HepG2 (cell line): ENCODE measurements around the gene CPEB3. TPM values are rescaled to one million over a fixed set of nuclear protein-coding genes. Genes with fewer than 3 reads are reported as not detected.

Experiments used
- CBX2 ChIP-seq, 2 experiments: fragments of 200-600 bp in 1 of 2; sonication (generic); formaldehyde crosslinking in 1 of 2; IDR thresholded peaks; 2 replicates each; pipeline versions ENCODE4 v1.7.0 to v1.8.1; 2018 to 2022; ENCODE audit warnings: low read depth in 2 of 2, low read length in 1 of 2, mild to moderate bottlenecking in 1 of 2, missing genetic modification reagents in 1 of 2
- CC2D1A ChIP-seq: sonication (generic); formaldehyde crosslinking; IDR thresholded peaks from 2 replicates; pipeline ENCODE4 v1.8.1; 2023; ENCODE audit warnings: mild to moderate bottlenecking, missing genetic modification reagents
- FOXP1 ChIP-seq, 2 experiments: fragments of 450-650 bp in 1 of 2; IDR thresholded peaks; 2 replicates each; pipeline ENCODE4 v1.6.1; 2017 to 2018; ENCODE audit warnings: antibody characterized with exemption in 1 of 2
- HHEX ChIP-seq: IDR thresholded peaks from 2 replicates; pipeline ENCODE4 v1.6.1; 2016; ENCODE audit warnings: control low read depth
- KDM6A ChIP-seq: IDR thresholded peaks from 2 replicates; pipeline ENCODE4 v1.6.1; 2016; ENCODE audit warnings: low read depth
- PAX8 ChIP-seq: sonication (generic); formaldehyde crosslinking; IDR thresholded peaks from 2 replicates; pipeline ENCODE4 v1.8.0; 2022; ENCODE audit warnings: mild to moderate bottlenecking, missing genetic modification reagents, borderline replicate concordance
- TBX3 ChIP-seq: fragments of 450-650 bp; IDR thresholded peaks from 2 replicates; pipeline ENCODE4 v1.6.1; 2017; ENCODE audit warnings: antibody characterized with exemption, mild to moderate bottlenecking, inconsistent platforms, borderline replicate concordance
- ZBTB1 ChIP-seq: sonication (generic); formaldehyde crosslinking; IDR thresholded peaks from 2 replicates; pipeline ENCODE4 v1.4.0; 2020; ENCODE audit warnings: missing genetic modification reagents, borderline replicate concordance
- ZBTB38 ChIP-seq: sonication (generic); formaldehyde crosslinking; IDR thresholded peaks from 2 replicates; pipeline ENCODE4 v1.5.1; 2020; ENCODE audit warnings: mild to moderate bottlenecking, missing genetic modification reagents
- ZIK1 ChIP-seq: sonication (generic); formaldehyde crosslinking; IDR thresholded peaks from 2 replicates; pipeline ENCODE4 v1.5.0; 2020; ENCODE audit warnings: mild to moderate bottlenecking, low read depth, missing genetic modification reagents, borderline replicate concordance
- ZKSCAN8 ChIP-seq: IDR thresholded peaks from 2 replicates; pipeline ENCODE4 v1.6.1; 2016; ENCODE audit warnings: borderline replicate concordance, missing genetic modification reagents, missing compliant biosample characterization
- ZNF382 ChIP-seq: sonication (generic); formaldehyde crosslinking; IDR thresholded peaks from 2 replicates; pipeline ENCODE4 v1.5.0; 2020; ENCODE audit warnings: missing genetic modification reagents, mild to moderate bottlenecking, borderline replicate concordance
- ZNF558 ChIP-seq: sonication (generic); formaldehyde crosslinking; IDR thresholded peaks from 2 replicates; pipeline ENCODE4 v1.9.0; 2022; ENCODE audit warnings: mild to moderate bottlenecking, missing genetic modification reagents, borderline replicate concordance
- ZNF589 ChIP-seq: sonication (generic); formaldehyde crosslinking; conservative IDR thresholded peaks from 2 replicates; pipeline ENCODE4 v1.8.0; 2022; ENCODE audit warnings: mild to moderate bottlenecking, moderate library complexity, missing genetic modification reagents
- ZNF644 ChIP-seq: IDR thresholded peaks from 2 replicates; pipeline ENCODE4 v1.6.1; 2016; ENCODE audit warnings: low read depth
- ZNF766 ChIP-seq: sonication (generic); formaldehyde crosslinking; IDR thresholded peaks from 2 replicates; pipeline ENCODE4 v1.5.0; 2020; ENCODE audit warnings: missing genetic modification reagents, borderline replicate concordance
- polyA plus RNA-seq, 8 experiments: library from polyadenylated mRNA; depleted of rRNA in 3 of 8; stranded (reverse) in 7 of 8; unstranded in 1 of 8; fragments of >200 nt; fragmentation: Illumina TruSeq in 4 of 8; extraction: Trizol in 4 of 8; gene quantifications; 2 replicates each; pipeline versions ENCODE4 v1.2.1 to v1.2.3, GENCODE V29; 2011 to 2016; ENCODE audit warnings: low read depth in 4 of 8, missing spikeins in 1 of 8, mixed read lengths in 1 of 8; ENCODE audit not compliant: insufficient read depth in 1 of 8
- total RNA-seq, 5 experiments: library from RNA; depleted of rRNA; stranded (reverse); fragments of >200 nt; fragmentation: Illumina TruSeq; extraction: Trizol; gene quantifications; 2 replicates each; pipeline ENCODE4 v1.2.3, GENCODE V29; 2016; ENCODE audit warnings: low read depth in 1 of 5
- TF ChIP-seq, protein P1 (sequence below): sonication (generic); formaldehyde crosslinking; IDR thresholded peaks from 2 replicates; pipeline ENCODE4 v1.4.0; 2020; ENCODE audit warnings: mild to moderate bottlenecking, low read depth, missing genetic modification reagents
- TF ChIP-seq, protein P2 (sequence below): IDR thresholded peaks from 2 replicates; pipeline ENCODE4 v1.6.1; 2016
- TF ChIP-seq, protein P3 (sequence below): sonication (generic); formaldehyde crosslinking; IDR thresholded peaks from 2 replicates; pipeline ENCODE4 v1.4.0; 2020; ENCODE audit warnings: missing genetic modification reagents, borderline replicate concordance
- TF ChIP-seq, protein P4 (sequence below): sonication (generic); formaldehyde crosslinking; conservative IDR thresholded peaks from 2 replicates; pipeline ENCODE4 v1.4.0; 2020; ENCODE audit warnings: missing genetic modification reagents
- TF ChIP-seq, protein P5 (sequence below): IDR thresholded peaks from 2 replicates; pipeline ENCODE4 v1.6.1; 2016; ENCODE audit warnings: mild to moderate bottlenecking

The CPEB3 gene
- total and polyA plus RNA-seq, 2 of the 13 experiments (the other 11 are each of a cell fraction or from before 2014, with no cell fraction given): 0.66 to 0.70 TPM

DNA sequence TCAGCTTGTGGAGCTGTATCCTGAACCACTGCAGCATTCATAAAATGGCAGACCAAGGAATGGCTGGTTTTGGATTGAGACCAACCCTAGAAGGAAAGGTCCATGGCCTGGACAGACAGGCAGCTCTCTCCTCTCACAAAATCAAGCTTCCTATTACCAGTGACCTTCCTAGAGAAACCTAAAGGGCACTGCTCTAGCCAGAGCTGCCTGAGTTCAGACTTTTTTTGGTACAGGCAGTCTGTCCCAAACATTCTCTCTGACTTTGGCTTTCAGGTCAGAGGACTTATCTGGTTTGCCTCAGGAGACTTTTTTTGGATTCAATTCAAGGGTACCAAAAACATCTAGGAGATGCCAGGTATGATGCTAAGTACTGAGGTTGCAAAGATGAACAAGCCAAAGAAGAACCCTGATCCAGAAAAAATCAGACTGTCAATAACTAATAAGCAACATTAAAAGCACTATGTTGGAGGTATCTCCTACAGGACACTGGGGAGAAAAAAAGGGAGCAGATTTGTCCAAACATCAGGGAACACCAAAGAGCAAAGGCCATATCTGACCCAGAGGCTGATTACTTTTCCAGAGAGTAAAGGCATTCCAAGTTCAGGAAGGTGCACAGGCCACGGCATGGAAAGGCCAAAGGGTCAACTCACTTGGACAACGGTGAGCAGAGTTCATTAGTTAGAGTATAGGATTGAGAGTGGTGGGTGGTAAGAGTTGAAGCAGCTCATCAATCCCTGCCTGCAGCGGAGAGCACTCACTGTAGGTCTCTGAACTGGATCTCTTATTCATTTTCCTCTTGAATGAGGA lies 169.0 kb downstream of the CPEB3 start (continued):
- peak; percentile 48; the same call in 1 of the 2 replicates for TF ChIP-seq ZKSCAN8
- peak; percentile 39; the same call in 1 of the 2 replicates for TF ChIP-seq TBX3
- no peak for TF ChIP-seq ZNF589 (CRISPR knock-in tag)
- no peak for TF ChIP-seq ZBTB38 (CRISPR knock-in tag)
- TF ChIP-seq, protein P1, sequence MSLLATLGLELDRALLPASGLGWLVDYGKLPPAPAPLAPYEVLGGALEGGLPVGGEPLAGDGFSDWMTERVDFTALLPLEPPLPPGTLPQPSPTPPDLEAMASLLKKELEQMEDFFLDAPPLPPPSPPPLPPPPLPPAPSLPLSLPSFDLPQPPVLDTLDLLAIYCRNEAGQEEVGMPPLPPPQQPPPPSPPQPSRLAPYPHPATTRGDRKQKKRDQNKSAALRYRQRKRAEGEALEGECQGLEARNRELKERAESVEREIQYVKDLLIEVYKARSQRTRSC (CRISPR knock-in tag): no peak
- TF ChIP-seq ZNF382 (CRISPR knock-in tag): no peak
- peak; percentile 76; the same call in 1 of the 2 replicates for TF ChIP-seq HHEX (CRISPR knock-in tag)
- TF ChIP-seq FOXP1 (IDR thresholded peaks at IDR 0.05): no peak
- TF ChIP-seq FOXP1 (CRISPR knock-in tag; IDR thresholded peaks at IDR 0.05): peak; percentile 85
- 0 out of 2 replicates have a peak, but pooled peaks have one; percentile 14 for TF ChIP-seq ZNF558 (CRISPR knock-in tag)
- TF ChIP-seq, protein P2, sequence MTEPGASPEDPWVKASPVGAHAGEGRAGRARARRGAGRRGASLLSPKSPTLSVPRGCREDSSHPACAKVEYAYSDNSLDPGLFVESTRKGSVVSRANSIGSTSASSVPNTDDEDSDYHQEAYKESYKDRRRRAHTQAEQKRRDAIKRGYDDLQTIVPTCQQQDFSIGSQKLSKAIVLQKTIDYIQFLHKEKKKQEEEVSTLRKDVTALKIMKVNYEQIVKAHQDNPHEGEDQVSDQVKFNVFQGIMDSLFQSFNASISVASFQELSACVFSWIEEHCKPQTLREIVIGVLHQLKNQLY (CRISPR knock-in tag): peak; percentile 76
- no peak for TF ChIP-seq ZIK1 (CRISPR knock-in tag)
- TF ChIP-seq ZBTB1: no peak
- TF ChIP-seq ZNF766 (CRISPR knock-in tag): no peak
- TF ChIP-seq, protein P3, sequence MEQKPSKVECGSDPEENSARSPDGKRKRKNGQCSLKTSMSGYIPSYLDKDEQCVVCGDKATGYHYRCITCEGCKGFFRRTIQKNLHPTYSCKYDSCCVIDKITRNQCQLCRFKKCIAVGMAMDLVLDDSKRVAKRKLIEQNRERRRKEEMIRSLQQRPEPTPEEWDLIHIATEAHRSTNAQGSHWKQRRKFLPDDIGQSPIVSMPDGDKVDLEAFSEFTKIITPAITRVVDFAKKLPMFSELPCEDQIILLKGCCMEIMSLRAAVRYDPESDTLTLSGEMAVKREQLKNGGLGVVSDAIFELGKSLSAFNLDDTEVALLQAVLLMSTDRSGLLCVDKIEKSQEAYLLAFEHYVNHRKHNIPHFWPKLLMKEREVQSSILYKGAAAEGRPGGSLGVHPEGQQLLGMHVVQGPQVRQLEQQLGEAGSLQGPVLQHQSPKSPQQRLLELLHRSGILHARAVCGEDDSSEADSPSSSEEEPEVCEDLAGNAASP (CRISPR knock-in tag): peak; percentile 87; the same call in 1 of the 2 replicates
- TF ChIP-seq PAX8: no peak
- TF ChIP-seq, protein P4, sequence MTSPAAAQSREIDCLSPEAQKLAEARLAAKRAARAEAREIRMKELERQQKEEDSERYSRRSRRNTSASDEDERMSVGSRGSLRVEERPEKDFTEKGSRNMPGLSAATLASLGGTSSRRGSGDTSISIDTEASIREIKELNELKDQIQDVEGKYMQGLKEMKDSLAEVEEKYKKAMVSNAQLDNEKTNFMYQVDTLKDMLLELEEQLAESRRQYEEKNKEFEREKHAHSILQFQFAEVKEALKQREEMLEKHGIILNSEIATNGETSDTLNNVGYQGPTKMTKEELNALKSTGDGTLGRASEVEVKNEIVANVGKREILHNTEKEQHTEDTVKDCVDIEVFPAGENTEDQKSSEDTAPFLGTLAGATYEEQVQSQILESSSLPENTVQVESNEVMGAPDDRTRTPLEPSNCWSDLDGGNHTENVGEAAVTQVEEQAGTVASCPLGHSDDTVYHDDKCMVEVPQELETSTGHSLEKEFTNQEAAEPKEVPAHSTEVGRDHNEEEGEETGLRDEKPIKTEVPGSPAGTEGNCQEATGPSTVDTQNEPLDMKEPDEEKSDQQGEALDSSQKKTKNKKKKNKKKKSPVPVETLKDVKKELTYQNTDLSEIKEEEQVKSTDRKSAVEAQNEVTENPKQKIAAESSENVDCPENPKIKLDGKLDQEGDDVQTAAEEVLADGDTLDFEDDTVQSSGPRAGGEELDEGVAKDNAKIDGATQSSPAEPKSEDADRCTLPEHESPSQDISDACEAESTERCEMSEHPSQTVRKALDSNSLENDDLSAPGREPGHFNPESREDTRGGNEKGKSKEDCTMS (CRISPR knock-in tag): no peak
- TF ChIP-seq CBX2 (IDR thresholded peaks at IDR 0.05; ENCODE audit: low read depth, low read length): no peak
- 0 out of 2 replicates have a peak, but pooled peaks have one; percentile 44 for TF ChIP-seq CBX2 (CRISPR knock-in tag; IDR thresholded peaks at IDR 0.05; ENCODE audit: low read depth)
- TF ChIP-seq ZNF644 (CRISPR knock-in tag): peak; percentile 90
- TF ChIP-seq, protein P5, sequence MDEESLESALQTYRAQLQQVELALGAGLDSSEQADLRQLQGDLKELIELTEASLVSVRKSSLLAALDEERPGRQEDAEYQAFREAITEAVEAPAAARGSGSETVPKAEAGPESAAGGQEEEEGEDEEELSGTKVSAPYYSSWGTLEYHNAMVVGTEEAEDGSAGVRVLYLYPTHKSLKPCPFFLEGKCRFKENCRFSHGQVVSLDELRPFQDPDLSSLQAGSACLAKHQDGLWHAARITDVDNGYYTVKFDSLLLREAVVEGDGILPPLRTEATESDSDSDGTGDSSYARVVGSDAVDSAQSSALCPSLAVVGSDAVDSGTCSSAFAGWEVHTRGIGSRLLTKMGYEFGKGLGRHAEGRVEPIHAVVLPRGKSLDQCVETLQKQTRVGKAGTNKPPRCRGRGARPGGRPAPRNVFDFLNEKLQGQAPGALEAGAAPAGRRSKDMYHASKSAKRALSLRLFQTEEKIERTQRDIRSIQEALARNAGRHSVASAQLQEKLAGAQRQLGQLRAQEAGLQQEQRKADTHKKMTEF (CRISPR knock-in tag): peak; percentile 73
- TF ChIP-seq KDM6A (CRISPR knock-in tag): peak; percentile 83
- TF ChIP-seq CC2D1A (CRISPR knock-in tag): no peak
